Neuronal stem cell (in vitro differentiated cells): ENCODE measurements around the gene FBXL2.
"Not testable (repeated sequence)": the region's sequence is repeated elsewhere in the genome, so short reads cannot be mapped to it uniquely, and the experiment has no call there.

ENCODE experiments used
- DNase-seq: peaks from one replicate; pipeline ENCODE4 v3.0.0-alpha.2; 2013; ENCODE audit warnings: low spot score
- H2AFZ ChIP-seq: one replicate; pipeline ENCODE4 v1.6.1; 2013; ENCODE audit warnings: mild to moderate bottlenecking, low read length, inconsistent platforms
- H2AK5ac ChIP-seq: 2 replicates; pipeline ENCODE4 v1.6.1; 2013; ENCODE audit warnings: low read depth, mild to moderate bottlenecking, inconsistent platforms, low read length, moderate library complexity, mixed read lengths
- H2BK120ac ChIP-seq: 2 replicates; pipeline ENCODE4 v1.6.1; 2013; ENCODE audit warnings: low read depth, mild to moderate bottlenecking, inconsistent platforms, low read length, moderate library complexity, mixed read lengths
- H2BK12ac ChIP-seq: one replicate; pipeline ENCODE4 v1.6.1; 2013; ENCODE audit warnings: low read length, inconsistent platforms
- H2BK15ac ChIP-seq: 2 replicates; pipeline ENCODE4 v1.6.1; 2013; ENCODE audit warnings: mild to moderate bottlenecking, low read length, inconsistent platforms, mixed read lengths
- H2BK5ac ChIP-seq: one replicate; pipeline ENCODE4 v1.6.1; 2013; ENCODE audit warnings: inconsistent platforms, mild to moderate bottlenecking, low read length, moderate library complexity
- H3K14ac ChIP-seq: one replicate; pipeline ENCODE4 v1.6.1; 2013; ENCODE audit warnings: low read length, inconsistent platforms
- H3K18ac ChIP-seq: 2 replicates; pipeline ENCODE4 v1.6.1; 2013; ENCODE audit warnings: low read length, inconsistent platforms
- H3K23ac ChIP-seq: 2 replicates; pipeline ENCODE4 v1.6.1; 2013; ENCODE audit warnings: low read depth, mild to moderate bottlenecking, mixed read lengths, low read length, inconsistent platforms; ENCODE audit not compliant: poor library complexity
- H3K27ac ChIP-seq: replicated peaks from 3 replicates; pipeline ENCODE4 v1.5.1; 2013; ENCODE audit warnings: low read length, inconsistent platforms
- H3K27me3 ChIP-seq, 3 experiments: 2 replicates each; pipeline ENCODE4 v1.6.1; 2013; ENCODE audit warnings: low read length in 3 of 3, mild to moderate bottlenecking in 2 of 3, inconsistent platforms in 1 of 3, low read depth in 1 of 3, mixed read lengths in 1 of 3, moderate library complexity in 1 of 3; ENCODE audit not compliant: control insufficient read depth in 3 of 3, insufficient read depth in 3 of 3
- H3K36me3 ChIP-seq, 2 donors: replicated peaks in 1 of 2; 2 replicates each; pipeline ENCODE4 v1.6.1; 2013; ENCODE audit warnings: low read length in 2 of 2; ENCODE audit not compliant: control insufficient read depth in 2 of 2, insufficient read depth in 2 of 2
- H3K4ac ChIP-seq: 2 replicates; pipeline ENCODE4 v1.6.1; 2013; ENCODE audit warnings: inconsistent platforms, mild to moderate bottlenecking, low read length, moderate library complexity
- H3K4me1 ChIP-seq, 2 donors: 1 replicate in 1 of 2; 2 replicates in 1 of 2; pipeline ENCODE4 v1.6.1; 2013; ENCODE audit warnings: low read length in 2 of 2, low read depth in 1 of 2; ENCODE audit not compliant: control insufficient read depth in 2 of 2, insufficient read depth in 1 of 2
- H3K4me2 ChIP-seq: one replicate; pipeline ENCODE4 v1.6.1; 2013; ENCODE audit warnings: mild to moderate bottlenecking, low read length, inconsistent platforms; ENCODE audit not compliant: insufficient read depth, poor library complexity, severe bottlenecking
- H3K4me3 ChIP-seq, 2 donors: 2 replicates each; pipeline ENCODE4 v1.5.1; 2013; ENCODE audit warnings: low read length in 2 of 2, mild to moderate bottlenecking in 2 of 2, inconsistent platforms in 1 of 2, moderate library complexity in 1 of 2
- H3K79me1 ChIP-seq: one replicate; pipeline ENCODE4 v1.6.1; 2013; ENCODE audit warnings: low read depth, mild to moderate bottlenecking, inconsistent platforms, low read length, moderate library complexity
- H3K9ac ChIP-seq: one replicate; pipeline ENCODE4 v1.6.1; 2013; ENCODE audit warnings: mild to moderate bottlenecking, low read depth, low read length, inconsistent platforms; ENCODE audit not compliant: poor library complexity
- H3K9me3 ChIP-seq, 2 donors: replicated peaks in 1 of 2; 2 replicates each; pipeline versions ENCODE3 to v1.6.1; 2013; ENCODE audit warnings: low read length in 2 of 2, mild to moderate bottlenecking in 2 of 2, inconsistent platforms in 1 of 2, low read depth in 1 of 2, mixed read lengths in 1 of 2, moderate library complexity in 1 of 2; ENCODE audit not compliant: control insufficient read depth in 2 of 2, insufficient read depth in 1 of 2
- H4K8ac ChIP-seq: one replicate; pipeline ENCODE4 v1.6.1; 2013; ENCODE audit warnings: low read depth, mild to moderate bottlenecking, inconsistent platforms, low read length, moderate library complexity
- H4K91ac ChIP-seq: one replicate; pipeline ENCODE4 v1.6.1; 2013; ENCODE audit warnings: low read length, low read depth, mild to moderate bottlenecking, inconsistent platforms; ENCODE audit not compliant: poor library complexity
- WGBS, 2 donors: extraction: QIAGEN DNeasy Blood & Tissue Kit; methylation state at CpG; one replicate each; pipeline ENCODE4 v1.1.7; 2013; ENCODE audit warnings: missing lambda C conversion rate in 2 of 2, mixed read lengths in 1 of 2; ENCODE audit not compliant: insufficient read length in 2 of 2, insufficient replicate concordance in 1 of 2; ENCODE audit errors: extremely low coverage in 2 of 2; 5-methylcytosine and 5-hydroxymethylcytosine counted together

The FBXL2 gene

DNA sequence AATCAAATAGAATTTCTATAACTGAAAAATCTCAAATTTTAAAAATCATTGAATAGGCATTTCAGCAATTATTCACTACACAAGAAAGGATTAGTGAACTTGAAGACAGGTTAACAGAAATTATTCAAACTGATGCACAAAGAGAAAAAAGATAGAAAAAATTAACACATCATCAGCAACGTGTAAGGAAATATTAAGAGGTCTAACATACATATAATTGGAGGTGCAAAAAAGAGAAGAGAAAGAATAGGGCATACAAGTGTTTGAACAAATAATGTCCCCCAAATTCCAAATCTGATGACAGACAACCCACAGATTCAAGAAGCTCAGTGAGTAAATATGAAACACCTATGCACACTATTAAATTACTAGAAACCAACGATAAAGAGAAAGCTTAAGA, 57.1 kb downstream of the FBXL2 start:
- no peak for DNase-seq
- Histone ChIP-seq H4K91ac (no peak overlapping the region), H3K27ac (no peak overlapping the region), H2AFZ (no peak overlapping the region), H3K4me2 (no peak overlapping the region), H3K14ac (no peak overlapping the region), H3K23ac (no peak overlapping the region), H2BK120ac (no peak overlapping the region), H3K4me1 (no peaks in the 10 kb centered on the region), H4K8ac (no peak overlapping the region), H3K36me3 (no peaks in the 10 kb centered on the region), H3K18ac (no peak overlapping the region), H3K9me3 (no peaks in the 10 kb centered on the region), H2BK5ac (no peak overlapping the region), H3K4me3 (no peak overlapping the region), H3K9ac (no peak overlapping the region), H2AK5ac (no peak overlapping the region), H3K27me3 (no peaks in the 10 kb centered on the region), H2BK15ac (no peak overlapping the region), H3K79me1 (no peaks in the 10 kb centered on the region), H2BK12ac (no peak overlapping the region), H3K4ac (no peak overlapping the region)
- no CpG with 5 or more reads among the region's 2 CpGs for WGBS, 2 donors

GRCh38 chr3:33338936-33339465, 61.8 kb downstream of the FBXL2 start:
- not testable (repeated sequence) for H3K36me3 ChIP-seq, H2BK12ac ChIP-seq, H3K4me2 ChIP-seq, H3K14ac ChIP-seq, H3K4ac ChIP-seq, H4K8ac ChIP-seq, H2AK5ac ChIP-seq, H3K23ac ChIP-seq, H3K27me3 ChIP-seq, H3K18ac ChIP-seq, H3K79me1 ChIP-seq, H3K27ac ChIP-seq, H3K4me3 ChIP-seq, H2BK15ac ChIP-seq, H3K9ac ChIP-seq, H3K9me3 ChIP-seq, DNase-seq, H4K91ac ChIP-seq, H2BK5ac ChIP-seq, H2AFZ ChIP-seq, H2BK120ac ChIP-seq, H3K4me1 ChIP-seq

GRCh38 chr3:33339758-33340157, 62.5 kb downstream of the FBXL2 start:
- Histone ChIP-seq H4K91ac (no peak overlapping the region), H2BK15ac (no peak overlapping the region), H3K27me3 (no peaks in the 10 kb centered on the region), H2BK5ac (no peak overlapping the region), H3K27ac (no peak overlapping the region), H2AFZ (no peak overlapping the region), H2BK12ac (no peak overlapping the region), H3K79me1 (no peaks in the 10 kb centered on the region), H4K8ac (no peak overlapping the region), H3K9me3 (no peaks in the 10 kb centered on the region), H2AK5ac (no peak overlapping the region), H3K4ac (no peak overlapping the region), H3K4me1 (no peaks in the 10 kb centered on the region), H2BK120ac (no peak overlapping the region), H3K9ac (no peak overlapping the region), H3K4me2 (no peak overlapping the region), H3K4me3 (no peak overlapping the region), H3K18ac (no peak overlapping the region), H3K23ac (no peak overlapping the region), H3K14ac (no peak overlapping the region), H3K36me3 (no peaks in the 10 kb centered on the region)
- no peak for DNase-seq

DNA sequence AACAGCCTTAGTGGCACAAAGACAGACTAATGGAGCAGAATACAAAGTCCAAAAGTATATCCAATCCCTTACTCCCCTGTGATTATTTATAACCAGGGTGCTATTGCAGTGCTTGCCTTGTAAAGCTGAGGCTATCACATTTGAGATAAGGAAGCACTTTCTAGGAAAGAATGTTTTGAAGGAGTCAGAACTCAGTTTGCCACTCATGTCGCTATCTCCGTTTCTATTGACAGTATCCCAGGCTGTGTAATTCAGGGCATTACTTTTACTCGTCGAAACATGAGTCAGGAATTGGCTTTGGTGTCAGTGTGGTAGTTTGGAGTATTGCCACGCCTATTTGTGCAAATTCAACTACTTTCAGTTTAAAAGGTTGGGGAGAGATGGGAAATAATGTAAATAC, 78.4 kb downstream of the FBXL2 start:
- no peak overlapping the region for H4K8ac ChIP-seq
- H2AFZ ChIP-seq = no peak overlapping the region
- no CpG with 5 or more reads among the region's 5 CpGs for WGBS, 2 donors
- H2BK120ac ChIP-seq = no peak overlapping the region
- peaks cover 0 to 3% of the 10 kb centered on the region in 2 donors for H3K4me1 ChIP-seq
- no peak overlapping the region for H2BK15ac ChIP-seq
- H2BK5ac ChIP-seq = no peak overlapping the region
- H2BK12ac ChIP-seq = no peak overlapping the region
- H3K9me3 ChIP-seq = no peaks in the 10 kb centered on the region
- H3K14ac ChIP-seq = no peak overlapping the region
- H3K9ac ChIP-seq = no peak overlapping the region
- H3K23ac ChIP-seq = no peak overlapping the region
- H3K4ac ChIP-seq = no peak overlapping the region
- H3K36me3 ChIP-seq = no peaks in the 10 kb centered on the region
- H3K79me1 ChIP-seq = no peaks in the 10 kb centered on the region
- H3K27me3 ChIP-seq = no peaks in the 10 kb centered on the region
- no peak for DNase-seq
- H3K4me3 ChIP-seq = no peak overlapping the region
- no peak overlapping the region for H2AK5ac ChIP-seq
- H4K91ac ChIP-seq = no peak overlapping the region
- H3K18ac ChIP-seq = no peak overlapping the region
- no peak overlapping the region for H3K4me2 ChIP-seq
- H3K27ac ChIP-seq = no peak overlapping the region
